A549 treated with DMSO at 1 μM for 4 hours (cell line): ENCODE measurements around the gene SMURF2. TPM values are rescaled to one million over a fixed set of nuclear protein-coding genes. Genes with fewer than 3 reads are reported as not detected.

ENCODE experiments used
- total RNA-seq: library from RNA; stranded (reverse); fragments of 200-300 nt; extraction: Qiagen RNA extraction; gene quantifications from 5 replicates; pipeline ENCODE4 v1.2.3, GENCODE V29; 2022; ENCODE audit warnings: low read depth

SMURF2 gene
- 29.8 to 36.8 TPM (median 35.9 TPM) in 5 replicates for total RNA-seq

DNA sequence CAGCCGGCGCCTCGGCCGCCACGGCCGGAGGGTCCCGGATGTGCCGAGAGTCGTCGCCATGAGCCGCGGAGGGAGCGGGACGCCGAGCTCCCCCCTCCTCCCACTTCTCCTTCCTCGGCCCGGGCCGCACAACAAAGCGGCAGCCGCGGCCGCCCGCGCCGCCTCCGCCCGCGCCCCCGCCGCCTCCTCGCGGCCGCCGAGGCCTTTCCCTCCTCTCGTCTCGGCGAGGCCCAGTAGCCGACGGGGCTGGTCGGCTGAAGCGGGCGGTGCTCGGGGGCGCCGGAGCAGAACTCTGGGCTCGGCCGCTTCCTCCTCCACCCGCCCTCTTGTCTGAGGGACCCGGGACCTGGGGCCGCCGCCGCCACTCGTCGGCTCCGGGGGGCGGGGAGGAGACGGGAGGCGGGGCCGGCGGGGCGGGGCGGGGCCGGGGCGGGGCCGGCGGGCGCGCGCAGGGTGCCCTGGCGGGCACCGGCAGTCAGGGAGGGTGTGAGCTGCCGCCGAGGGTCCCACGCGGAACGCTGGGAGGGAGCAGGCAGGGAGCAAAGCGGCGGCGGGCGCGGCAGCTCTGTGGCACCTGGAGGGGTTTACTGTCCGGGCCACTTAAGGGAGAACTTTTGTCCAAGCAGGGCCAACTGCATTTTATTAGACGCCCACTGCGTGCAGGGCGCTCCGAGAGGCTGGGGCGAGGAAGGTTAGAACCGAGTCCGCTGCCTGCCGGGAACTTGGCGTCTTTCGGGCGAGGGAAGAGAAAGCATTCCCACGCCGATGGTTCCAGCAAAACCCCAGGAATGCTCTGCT is at the start of gene SMURF2:
SMURF2 (minus strand) TSS at position 332 of the 798 bp plus-strand sequence. CDS start 427 bp downstream, outside the sequence.

DNA sequence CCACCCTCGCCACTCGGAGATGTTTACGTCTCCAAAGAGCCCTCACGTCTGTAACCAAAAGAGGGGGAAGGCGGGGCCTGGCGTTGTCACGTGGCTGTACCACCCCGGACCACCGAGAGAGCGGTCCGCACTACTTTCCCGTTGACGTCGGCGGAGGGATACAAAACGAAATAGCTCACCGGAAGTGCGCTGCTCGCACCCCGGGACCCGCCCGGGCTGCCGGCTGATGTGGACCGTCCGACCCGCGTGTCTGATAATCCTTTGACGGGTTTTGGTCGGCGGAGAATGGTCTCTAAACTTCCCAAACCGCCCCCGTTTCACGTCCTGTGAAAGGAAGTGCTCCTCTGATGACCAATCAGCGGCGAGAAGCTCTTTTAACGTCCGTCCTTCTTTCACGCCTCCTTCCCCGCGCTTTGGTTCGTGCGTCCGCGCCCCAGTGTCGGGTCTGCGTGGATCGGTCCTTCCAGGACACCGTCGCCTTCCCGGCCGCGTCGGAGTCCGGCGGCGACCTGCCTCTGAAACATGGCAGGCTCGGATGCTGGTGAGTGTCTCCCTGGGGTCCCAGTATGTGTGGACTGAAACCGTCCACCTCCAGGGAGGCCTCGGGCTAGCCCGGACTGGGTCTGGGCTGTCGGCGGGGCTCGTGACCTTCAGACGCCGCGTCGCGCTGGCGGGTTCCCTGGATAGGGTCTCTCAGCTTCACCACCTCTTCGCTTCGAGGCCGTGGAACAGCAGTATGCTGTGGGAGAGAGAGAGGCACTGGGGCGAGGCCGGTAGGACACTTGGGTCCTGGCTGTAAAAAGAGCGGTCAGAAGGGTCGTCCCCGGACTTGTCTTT is 155.3 kb downstream of the SMURF2 start, which contains the start of gene CEP95:
CEP95 (plus strand) TSS at position 402 of the 837 bp plus-strand sequence; CDS start at position 523, 121 bp downstream.

DNA sequence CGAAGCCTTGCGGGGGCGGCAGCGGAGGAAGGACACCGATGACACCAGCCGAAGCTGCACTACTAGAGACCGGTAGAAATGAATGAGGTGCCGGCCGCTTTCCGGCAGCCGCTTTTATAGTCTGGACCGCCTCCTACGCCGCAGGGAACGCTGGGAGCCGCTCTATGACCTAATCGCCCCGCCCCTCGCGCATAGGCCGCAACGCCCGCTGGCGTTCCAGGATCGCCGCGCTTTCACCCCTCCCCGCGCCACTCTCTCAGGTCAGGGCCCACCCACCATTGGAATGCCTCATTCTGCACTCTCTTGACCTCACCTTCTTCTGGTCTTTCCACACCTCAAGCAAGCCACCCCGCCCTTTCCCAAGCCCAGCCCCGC is 155.9 kb downstream of the SMURF2 start, which contains the start of gene DDX5:
DDX5 (minus strand) TSS at position 89 of the 375 bp plus-strand sequence. CDS start 170 bp downstream, outside the sequence.

DNA sequence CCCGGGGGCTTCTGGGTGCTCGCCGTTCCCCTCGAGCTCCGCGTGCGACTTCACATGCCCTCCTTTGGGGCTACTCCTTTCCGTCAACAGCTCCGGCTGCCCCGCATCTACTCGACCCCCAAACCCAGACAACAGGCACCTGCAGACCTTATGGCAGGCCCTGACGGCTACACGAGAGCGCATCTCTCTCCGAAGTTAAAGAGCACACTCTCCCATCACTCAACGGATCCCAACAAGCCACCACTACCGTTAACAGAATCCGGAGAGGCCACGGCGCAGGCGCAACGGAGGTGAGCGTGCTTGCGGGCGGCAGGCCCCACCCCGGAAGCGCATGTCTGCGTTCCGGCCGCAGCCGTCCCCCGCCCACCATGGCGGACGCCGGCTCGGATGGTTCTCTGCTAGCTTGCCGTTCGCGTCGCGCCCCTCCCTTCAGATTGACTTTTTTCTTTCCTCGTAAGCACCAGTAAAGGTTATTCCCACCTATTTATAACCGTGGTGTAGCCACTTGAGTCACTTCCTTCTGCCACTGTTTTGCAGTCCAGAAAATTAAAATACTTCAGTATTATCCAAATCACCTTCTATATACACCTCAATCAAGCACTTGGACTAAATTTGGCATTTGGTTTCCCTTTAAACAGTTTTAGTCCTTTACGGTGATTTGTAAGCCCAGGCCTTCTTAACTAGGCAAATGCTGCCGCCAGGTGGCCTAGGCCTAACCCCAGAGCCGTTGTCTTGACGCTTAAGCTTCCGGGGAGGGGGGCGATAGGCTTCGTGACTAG is 165.1 kb downstream of the SMURF2 start, which contains the start of gene POLG2:
POLG2 (minus strand) TSS at position 269 of the 779 bp plus-strand sequence; CDS start at position 183, 86 bp downstream.

Other genes starting within 250 kb of the SMURF2 start
- gene MILR1, start 213.2 kb downstream of the SMURF2 start, total RNA-seq, result 1.7 to 2.8 TPM (median 1.9 TPM) in 5 replicates
- 16.1 to 22.0 TPM (median 18.6 TPM) in 5 replicates for gene POLG2, start 165.3 kb downstream of the SMURF2 start, total RNA-seq
- 608 to 1,166 TPM (median 645 TPM) in 5 replicates for gene DDX5, start 156.0 kb downstream of the SMURF2 start, total RNA-seq
- gene CEP95, start 155.3 kb downstream of the SMURF2 start, total RNA-seq, result 29.1 to 34.1 TPM (median 30.8 TPM) in 5 replicates